GM10266 (cell line): Measurements from ENCODE around the gene THBS1.
A peak's percentile ranks its signal among the peaks of the same experiment; 100 is the strongest.

Source experiments
- DNase-seq: peaks from one replicate; pipeline ENCODE4 v3.0.0; 2012; ENCODE audit errors: extremely low spot score
- CTCF ChIP-seq: IDR thresholded peaks from 2 replicates; pipeline ENCODE4 v1.5.1; 2012; ENCODE audit warnings: mild to moderate bottlenecking, low read depth; ENCODE audit not compliant: control insufficient read depth, insufficient read depth; ENCODE audit errors: missing control alignments

Gene THBS1

DNA sequence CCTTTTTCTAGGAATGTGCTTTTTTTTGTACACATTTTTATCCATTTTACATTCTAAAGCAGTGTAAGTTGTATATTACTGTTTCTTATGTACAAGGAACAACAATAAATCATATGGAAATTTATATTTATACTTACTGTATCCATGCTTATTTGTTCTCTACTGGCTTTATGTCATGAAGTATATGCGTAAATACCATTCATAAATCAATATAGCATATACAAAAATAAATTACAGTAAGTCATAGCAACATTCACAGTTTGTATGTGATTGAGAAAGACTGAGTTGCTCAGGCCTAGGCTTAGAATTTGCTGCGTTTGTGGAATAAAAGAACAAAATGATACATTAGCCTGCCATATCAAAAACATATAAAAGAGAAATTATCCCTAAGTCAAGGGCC, 16.5 kb downstream of the THBS1 start:
- no peak for DNase-seq
- no peak for TF ChIP-seq CTCF

GRCh38 chr15:39597751-39598185, 16.9 kb downstream of the THBS1 start:
- TF ChIP-seq CTCF = no peak
- DNase-seq = no peak

DNA sequence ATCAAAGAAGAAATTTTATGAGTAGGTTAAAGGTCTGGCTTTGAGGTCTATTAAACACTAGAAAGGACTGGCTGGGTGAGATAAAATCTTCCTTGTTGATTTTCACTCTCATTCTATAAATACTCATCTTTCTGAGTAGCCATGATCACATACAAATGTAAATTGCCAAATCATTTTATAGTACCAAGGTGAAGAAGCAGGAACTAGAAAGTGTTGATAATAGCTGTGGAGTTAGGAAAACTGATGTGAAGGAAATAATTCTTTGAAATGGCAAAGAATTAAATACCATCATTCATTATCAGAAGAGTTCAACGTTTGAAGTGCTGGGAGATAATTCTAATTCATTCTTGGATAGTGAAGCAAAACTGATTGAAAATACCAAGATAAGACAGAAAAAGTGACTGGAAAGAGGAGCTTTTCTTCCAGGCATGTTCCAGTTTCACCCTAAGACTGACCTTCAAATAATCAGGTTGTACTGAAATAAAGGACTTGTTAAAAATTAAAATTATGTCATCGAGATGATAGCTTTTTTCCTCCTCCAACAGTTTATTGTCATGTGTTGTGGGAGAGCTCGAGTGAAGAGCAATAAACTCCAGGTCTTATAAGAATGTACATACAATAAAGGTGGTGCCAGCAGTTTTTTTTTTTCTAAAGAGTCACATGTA, 17.4 kb downstream of the THBS1 start:
- DNase-seq = no peak
- TF ChIP-seq CTCF = no peak

- TF ChIP-seq CTCF = no peak
- DNase-seq = no peak
These were observed 18.3 kb downstream of the THBS1 start for GRCh38 chr15:39598958-39599845.

GRCh38 chr15:39599871-39600270, 19.0 kb downstream of the THBS1 start:
- DNase-seq = no peak
- TF ChIP-seq CTCF = no peak

DNA sequence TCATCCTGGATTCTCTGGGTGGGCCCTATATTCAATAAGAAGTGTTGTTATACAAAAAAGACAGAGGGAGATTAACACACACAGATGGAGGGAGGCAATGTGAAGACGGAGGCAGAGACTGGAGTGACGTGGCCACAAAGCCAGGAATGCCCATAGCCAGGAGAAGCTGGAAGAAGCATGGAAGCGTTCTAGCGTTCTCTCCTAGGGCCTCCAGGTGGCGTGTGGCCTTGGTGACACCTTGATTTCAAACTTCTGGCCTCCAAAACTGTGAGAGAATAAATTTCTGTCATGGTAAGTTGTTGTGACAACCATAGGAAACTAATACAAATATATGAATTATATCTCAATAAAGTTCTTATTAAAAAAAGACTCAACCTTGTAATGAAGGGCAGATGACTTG, 21.3 kb downstream of the THBS1 start:
- no peak for DNase-seq
- TF ChIP-seq CTCF = peak; percentile 19

DNA sequence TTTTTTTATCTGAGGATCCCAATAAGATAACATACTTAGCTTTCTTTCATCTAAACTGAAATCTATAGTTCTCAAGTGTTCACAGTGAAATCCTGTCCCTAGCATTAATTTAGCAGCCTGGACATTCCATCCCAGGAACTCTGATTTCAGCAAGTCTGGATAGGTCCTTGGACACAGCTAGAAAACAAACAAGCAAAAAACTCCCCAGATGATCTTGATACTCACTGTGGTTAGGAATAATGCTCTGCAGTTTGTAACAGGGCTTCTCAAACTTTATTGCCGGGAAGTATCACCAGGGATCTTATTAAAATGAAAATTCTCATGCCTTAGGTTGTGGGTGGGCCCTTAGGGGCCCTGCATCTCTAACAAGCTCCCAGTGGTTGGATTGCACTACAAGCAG, 24.3 kb downstream of the THBS1 start:
- DNase-seq = no peak
- no peak for TF ChIP-seq CTCF
